NCI-H187 (cell line): ENCODE measurements around the gene BRD4.

Source experiments
- DNase-seq, 2 experiments: peaks; one replicate each; lab custom pipeline; 2025; lab: John Stamatoyannopoulos, UW

BRD4 gene

GRCh38 chr19:15289673-15290072, 42.7 kb downstream of the BRD4 start:
- no peak for DNase-seq

GRCh38 chr19:15288146-15288963, 44.0 kb downstream of the BRD4 start:
- DNase-seq = no peak

GRCh38 chr19:15287496-15287895, 44.8 kb downstream of the BRD4 start:
- DNase-seq = no peak

GRCh38 chr19:15286688-15287365, 45.5 kb downstream of the BRD4 start:
- DNase-seq = no peak

GRCh38 chr19:15285896-15286591, 46.3 kb downstream of the BRD4 start:
- no peak for DNase-seq

- DNase-seq = no peak
Observed at GRCh38 chr19:15284896-15285295, 47.4 kb downstream of the BRD4 start.

GRCh38 chr19:15284091-15284490, 48.2 kb downstream of the BRD4 start:
- DNase-seq = no peak

- DNase-seq = no peak
Observed at GRCh38 chr19:15283141-15283883, 49.0 kb downstream of the BRD4 start.

GRCh38 chr19:15282311-15282705, 50.0 kb downstream of the BRD4 start:
- no peak for DNase-seq

GRCh38 chr19:15280915-15281683, 51.2 kb downstream of the BRD4 start:
- DNase-seq = no peak

GRCh38 chr19:15280048-15280725, 52.2 kb downstream of the BRD4 start:
- DNase-seq = no peak

GRCh38 chr19:15279326-15279904, 52.9 kb downstream of the BRD4 start:
- no peak for DNase-seq

GRCh38 chr19:15276620-15277215, 55.6 kb downstream of the BRD4 start:
- no peak for DNase-seq

GRCh38 chr19:15274477-15274876, 57.9 kb downstream of the BRD4 start:
- DNase-seq = no peak

- no peak for DNase-seq
Observed at GRCh38 chr19:15269806-15270205, 62.5 kb downstream of the BRD4 start.

GRCh38 chr19:15268928-15269253, 63.4 kb downstream of the BRD4 start:
- DNase-seq = no peak

- no peak for DNase-seq
Observed at GRCh38 chr19:15268192-15268927, 64.0 kb downstream of the BRD4 start.

- DNase-seq = no peak
Observed at GRCh38 chr19:15266683-15267082, 65.7 kb downstream of the BRD4 start.

GRCh38 chr19:15265850-15266248, 66.5 kb downstream of the BRD4 start:
- no peak for DNase-seq
